Small intestine (tissue), 7 donors: Measurements from ENCODE around the gene ARHGEF19. TPM values are rescaled to one million over a fixed set of nuclear protein-coding genes. Genes with fewer than 3 reads are reported as not detected.
"Not testable (repeated sequence)": the region's sequence is repeated elsewhere in the genome, so short reads cannot be mapped to it uniquely, and the experiment has no call there.

Experiments used
- DNase-seq, 2 donors: peaks; one replicate each; pipeline versions ENCODE4 v3.0.0 to v3.0.0-alpha.2; 2013
- FAIRE-seq: peaks from 2 replicates; lab custom pipeline; 2012; peaks lifted over from hg19 to GRCh38; lab: Jason Lieb, UNC
- H3K27ac ChIP-seq, 3 donors: one replicate each; pipeline ENCODE4 v1.5.1; 2013; ENCODE audit warnings: low read length in 2 of 3, mild to moderate bottlenecking in 2 of 3, control low read depth in 1 of 3, inconsistent platforms in 1 of 3, low read depth in 1 of 3, moderate library complexity in 1 of 3
- H3K27me3 ChIP-seq, 3 donors: one replicate each; pipeline ENCODE4 v1.6.1; 2013; ENCODE audit warnings: low read length in 3 of 3, inconsistent platforms in 1 of 3; ENCODE audit not compliant: control insufficient read depth in 3 of 3, insufficient read depth in 3 of 3
- H3K36me3 ChIP-seq, 3 donors: one replicate each; pipeline ENCODE4 v1.6.1; 2013; ENCODE audit warnings: low read length in 3 of 3, inconsistent platforms in 1 of 3, low read depth in 1 of 3, mild to moderate bottlenecking in 1 of 3, moderate library complexity in 1 of 3; ENCODE audit not compliant: control insufficient read depth in 3 of 3, insufficient read depth in 2 of 3
- H3K4me1 ChIP-seq, 3 donors: one replicate each; pipeline ENCODE4 v1.6.1; 2013; ENCODE audit warnings: low read length in 2 of 3, inconsistent platforms in 1 of 3, low read depth in 1 of 3, mild to moderate bottlenecking in 1 of 3, moderate library complexity in 1 of 3; ENCODE audit not compliant: control insufficient read depth in 3 of 3, insufficient read depth in 2 of 3
- H3K4me3 ChIP-seq, 3 donors: one replicate each; pipeline ENCODE4 v1.5.1; 2013; ENCODE audit warnings: low read length in 3 of 3, control low read depth in 1 of 3, inconsistent platforms in 1 of 3, low read depth in 1 of 3, mild to moderate bottlenecking in 1 of 3, moderate library complexity in 1 of 3
- H3K9me3 ChIP-seq, 2 donors: one replicate each; pipeline ENCODE4 v1.6.1; 2013; ENCODE audit warnings: low read depth in 1 of 2, low read length in 1 of 2; ENCODE audit not compliant: control insufficient read depth in 2 of 2, insufficient read depth in 1 of 2
- WGBS, 3 donors: extraction: QIAGEN DNeasy Blood & Tissue Kit; methylation state at CpG; one replicate each; pipeline ENCODE4 v1.1.7; 2013; 5-methylcytosine and 5-hydroxymethylcytosine counted together
- polyA plus RNA-seq, 4 donors: library from polyadenylated mRNA; stranded (reverse) in 3 of 4; unstranded in 1 of 4; fragments of 200-250 nt in 3 of 4; fragments of 120-200 nt in 1 of 4; gene quantifications; one replicate each; pipeline versions ENCODE4 v1.2.1 to v1.2.3, GENCODE V29; 2013
- donor health status: healthy with polysubstance abuse.
- donor health status: control.
- donor health status: control.
- donor health status: Bipolar disorder and iron deficiency.
- donor health status: healthy.

Gene ARHGEF19
- polyA plus RNA-seq, 4 donors = 2.2 to 14.0 (median 7.5) TPM

DNA sequence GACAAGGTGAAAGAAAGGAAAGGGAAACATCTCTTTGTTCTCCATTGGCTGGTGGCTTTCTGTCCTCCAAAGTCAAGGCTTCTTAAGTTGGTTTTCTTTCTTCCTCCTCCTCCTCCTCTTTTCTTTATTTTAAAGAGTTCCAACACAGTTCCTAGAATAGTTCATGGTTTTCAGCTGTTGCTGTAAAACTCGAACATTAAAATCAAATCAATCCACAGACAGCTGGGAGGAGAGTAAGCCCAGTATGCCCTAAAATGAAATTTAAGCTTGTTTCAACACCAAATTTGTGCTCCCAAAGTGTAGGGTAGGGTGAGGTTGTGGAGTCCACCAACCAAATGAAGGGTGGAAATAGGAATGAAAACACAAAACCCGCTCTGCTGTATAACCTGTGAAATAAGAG, 35.0 kb upstream of the ARHGEF19 start:
- FAIRE-seq = no peak
- 84 to 88% (median 87%) methylated on average over 2 of the region's 2 CpGs for WGBS, 3 donors
- no peak for DNase-seq
- Histone ChIP-seq H3K36me3 (peaks cover 7 to 37% (median 12%) of the 10 kb centered on the region in 3 donors), H3K9me3 (no peaks in the 10 kb centered on the region), H3K27ac (no peak overlapping the region), H3K4me1 (peaks cover 0 to 19% (median 6%) of the 10 kb centered on the region in 3 donors), H3K27me3 (no peaks in the 10 kb centered on the region), H3K4me3 (no peak overlapping the region)

DNA sequence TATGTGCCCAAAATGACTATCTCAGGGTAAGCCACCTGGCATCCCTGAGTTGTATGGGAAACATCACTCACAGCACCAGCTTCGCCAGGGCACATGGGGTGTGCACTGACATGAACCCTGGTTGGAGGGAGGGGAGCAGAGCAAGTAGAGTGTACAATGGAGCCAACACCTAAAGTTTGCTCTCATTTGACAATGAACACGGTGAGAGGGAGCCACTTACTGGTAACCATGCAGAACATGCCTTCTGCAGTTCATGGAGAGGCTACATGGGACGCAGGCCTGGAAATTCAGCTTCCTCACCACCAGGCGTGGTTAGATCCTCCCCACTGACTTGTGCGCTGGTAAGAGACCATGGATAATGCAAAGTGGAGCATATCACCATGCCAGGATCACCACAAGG, 34.5 kb upstream of the ARHGEF19 start:
- no peak overlapping the region for H3K27ac ChIP-seq
- H3K9me3 ChIP-seq = no peaks in the 10 kb centered on the region
- no peak for DNase-seq
- H3K4me3 ChIP-seq = no peak overlapping the region
- H3K27me3 ChIP-seq = no peaks in the 10 kb centered on the region
- H3K4me1 ChIP-seq = peaks cover 0 to 19% (median 6%) of the 10 kb centered on the region in 3 donors
- 88 to 90% (median 89%) methylated on average over 5 of the region's 5 CpGs for WGBS, 3 donors
- FAIRE-seq = no peak
- H3K36me3 ChIP-seq = peaks cover 4 to 35% (median 12%) of the 10 kb centered on the region in 3 donors

DNA sequence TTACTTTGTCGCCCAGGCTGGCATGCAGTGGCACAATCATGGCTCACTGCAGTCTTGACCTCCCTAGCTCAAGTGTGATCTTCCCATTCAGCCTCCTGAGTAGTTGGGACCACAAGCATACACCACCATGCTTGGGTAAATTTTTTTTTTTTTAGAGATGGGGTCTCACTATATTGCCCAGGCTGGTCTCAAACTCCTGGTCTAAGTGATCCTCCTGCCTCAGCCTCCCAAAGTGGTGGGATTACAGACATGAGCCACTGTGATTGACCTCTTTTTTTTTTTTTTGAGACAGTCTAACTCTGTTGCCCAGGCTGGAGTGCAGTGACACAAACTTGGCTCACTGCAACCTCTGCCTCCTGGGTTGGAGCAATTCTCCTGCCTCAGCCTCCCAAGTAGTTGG, 33.8 kb upstream of the ARHGEF19 start:
- not testable (repeated sequence) for H3K27me3 ChIP-seq, DNase-seq, H3K4me3 ChIP-seq, H3K27ac ChIP-seq, FAIRE-seq, H3K9me3 ChIP-seq
- peaks cover 2 to 30% (median 10%) of the 10 kb centered on the region in 3 donors for H3K36me3 ChIP-seq
- WGBS, 3 donors = 97 to 100% (median 100%) methylated on average over 1 of the region's 1 CpG
- H3K4me1 ChIP-seq = peaks cover 0 to 17% (median 6%) of the 10 kb centered on the region in 3 donors

DNA sequence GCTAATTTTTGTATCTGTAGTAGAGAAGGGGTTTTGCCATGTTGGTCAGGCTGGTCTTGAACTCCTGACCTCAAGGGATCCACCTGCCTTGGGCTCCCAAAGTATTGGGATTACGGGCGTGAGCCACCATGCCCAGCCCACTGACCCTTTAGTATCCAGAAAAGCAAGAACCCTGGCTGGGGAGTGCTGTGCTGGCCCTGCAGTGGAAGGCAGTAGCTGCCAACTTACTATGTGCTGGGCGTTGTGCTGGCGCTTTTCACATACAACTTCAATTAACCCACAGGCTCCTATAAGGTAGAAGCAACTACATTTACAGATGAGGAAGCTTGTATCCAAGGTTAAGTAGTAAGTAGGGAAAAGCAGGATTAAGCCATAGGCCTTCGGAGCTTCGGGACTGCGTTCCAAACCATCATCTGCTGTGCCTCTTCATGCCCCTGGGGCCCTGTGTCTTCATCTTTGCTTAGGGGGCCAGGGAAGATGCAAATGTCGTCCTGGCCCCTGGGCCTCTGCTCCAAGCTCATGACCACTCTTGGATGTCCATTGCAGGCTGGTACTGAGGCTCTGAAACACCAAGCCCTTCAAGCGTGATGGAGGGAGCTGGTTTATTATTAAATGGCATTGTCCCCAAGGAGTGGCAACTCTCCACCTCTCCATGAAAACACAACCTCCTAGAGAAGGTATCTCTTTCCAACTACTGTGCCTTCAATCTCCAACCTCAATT, 33.2 kb upstream of the ARHGEF19 start:
- 91 to 95% (median 91%) methylated on average over 9 of the region's 9 CpGs for WGBS, 3 donors
- DNase-seq = no peak
- H3K4me1 ChIP-seq = peaks cover 0 to 15% (median 6%) of the 10 kb centered on the region in 3 donors
- no peaks in the 10 kb centered on the region for H3K27me3 ChIP-seq
- H3K27ac ChIP-seq = no peak overlapping the region
- no peak overlapping the region for H3K4me3 ChIP-seq
- FAIRE-seq = no peak
- peaks cover 0 to 24% (median 5%) of the 10 kb centered on the region in 3 donors for H3K36me3 ChIP-seq
- no peaks in the 10 kb centered on the region for H3K9me3 ChIP-seq

DNA sequence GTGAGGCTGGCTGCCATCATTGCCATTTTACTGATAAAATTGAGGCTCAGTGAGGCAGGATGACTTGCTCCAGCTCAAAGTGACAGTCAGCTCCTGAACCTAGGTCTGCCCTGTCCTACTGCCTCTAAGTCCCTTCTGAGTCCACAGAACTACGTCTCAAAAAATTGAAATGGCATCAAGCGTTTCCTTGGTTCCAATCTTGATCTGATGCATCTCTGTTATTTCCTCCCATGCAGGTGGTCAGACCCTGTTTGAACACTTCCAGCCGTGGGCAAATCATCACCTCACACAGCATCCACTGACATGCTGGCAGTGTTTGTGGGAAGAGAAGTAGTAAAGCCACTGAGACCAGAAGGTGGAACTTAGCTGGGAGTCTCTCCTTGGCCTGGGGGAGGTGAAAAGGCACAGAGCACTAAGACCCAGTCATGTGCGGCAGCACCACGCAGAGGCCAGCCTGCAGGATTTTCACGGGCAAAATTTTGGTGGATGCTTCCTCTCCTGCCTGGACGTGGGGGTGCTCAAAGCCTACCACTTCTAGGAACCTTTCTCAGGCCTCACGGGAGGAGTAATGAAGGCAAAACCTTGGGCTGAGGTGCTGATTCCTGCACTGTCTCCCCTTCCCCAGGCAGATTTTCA, 32.3 kb upstream of the ARHGEF19 start:
- 80 to 87% (median 85%) methylated on average over 8 of the region's 8 CpGs for WGBS, 3 donors
- Histone ChIP-seq H3K9me3 (no peaks in the 10 kb centered on the region), H3K4me3 (no peak overlapping the region), H3K27ac (no peak overlapping the region), H3K4me1 (peaks cover 0 to 15% (median 6%) of the 10 kb centered on the region in 3 donors), H3K36me3 (peaks cover 0 to 23% (median 5%) of the 10 kb centered on the region in 3 donors), H3K27me3 (no peaks in the 10 kb centered on the region)
- FAIRE-seq (no peak), DNase-seq (no peak)

DNA sequence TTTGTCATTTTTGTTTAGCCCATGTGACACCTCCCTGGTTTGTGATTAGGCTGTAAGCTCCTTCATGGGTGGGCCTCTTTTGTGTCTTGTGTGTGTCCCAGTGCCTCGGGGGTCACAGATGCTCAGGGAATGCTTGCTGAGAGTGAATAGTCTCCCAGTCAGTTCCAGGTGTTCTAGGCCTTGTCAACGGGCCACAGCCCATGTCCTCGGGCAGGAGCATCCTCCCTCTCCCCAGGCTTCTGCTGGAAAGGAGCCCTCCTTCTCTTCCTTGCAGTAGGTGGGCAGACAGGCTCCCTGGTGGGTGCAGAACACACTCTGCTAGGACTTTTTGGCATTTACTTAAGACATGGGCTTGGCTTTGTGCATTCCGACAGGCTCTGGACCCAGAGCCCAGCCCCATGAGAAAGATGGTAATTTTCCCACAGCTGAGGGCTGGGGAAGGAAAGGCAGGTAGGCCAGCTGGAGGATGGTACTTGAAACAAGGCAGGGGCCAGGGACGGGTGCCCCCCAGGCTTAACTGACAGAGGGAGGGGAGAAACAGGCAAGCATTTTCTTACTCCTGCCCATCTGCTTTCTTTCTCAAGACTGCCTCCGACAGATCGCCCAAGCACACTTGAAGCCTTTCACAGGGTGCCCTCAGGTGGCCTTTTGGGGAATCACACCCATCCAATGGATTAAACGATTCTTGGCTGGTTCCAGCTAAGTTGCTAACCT, 31.6 kb upstream of the ARHGEF19 start:
- DNase-seq (peak; percentile 84 to 85), FAIRE-seq (no peak)
- H3K27ac ChIP-seq = no peak overlapping the region
- peaks cover 0 to 10% (median 3%) of the 10 kb centered on the region in 3 donors for H3K4me1 ChIP-seq
- H3K9me3 ChIP-seq = no peaks in the 10 kb centered on the region
- H3K36me3 ChIP-seq = peaks cover 0 to 23% (median 5%) of the 10 kb centered on the region in 3 donors
- H3K4me3 ChIP-seq = no peak overlapping the region
- no peaks in the 10 kb centered on the region for H3K27me3 ChIP-seq
- WGBS, 3 donors = 26 to 30% (median 29%) methylated on average over 8 of the region's 8 CpGs

DNA sequence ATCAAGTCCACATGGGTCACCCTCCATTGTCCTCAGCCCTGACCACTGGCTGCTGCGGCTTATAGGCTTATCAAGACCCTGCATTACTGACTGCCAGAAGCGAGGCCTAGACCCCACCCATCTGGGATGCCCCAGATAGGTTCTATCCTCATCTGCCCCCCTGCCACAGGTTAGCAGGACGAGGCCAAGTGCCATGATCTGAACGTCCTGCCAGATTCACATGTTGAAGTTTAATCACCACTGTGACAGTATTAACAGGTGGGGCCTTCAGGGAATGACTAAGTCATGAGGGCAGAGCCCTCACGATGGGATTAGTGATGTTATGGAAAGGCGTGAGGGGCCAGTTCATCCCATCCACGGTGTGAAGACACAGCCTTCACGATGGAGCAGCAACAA, 30.8 kb upstream of the ARHGEF19 start:
- DNase-seq (no peak), FAIRE-seq (no peak)
- H3K27me3 ChIP-seq = no peaks in the 10 kb centered on the region
- H3K9me3 ChIP-seq = no peaks in the 10 kb centered on the region
- WGBS, 3 donors = 59 to 73% (median 66%) methylated on average over 8 of the region's 8 CpGs
- peaks cover 0 to 4% (median 0%) of the 10 kb centered on the region in 3 donors for H3K4me1 ChIP-seq
- H3K36me3 ChIP-seq = peaks cover 0 to 23% (median 5%) of the 10 kb centered on the region in 3 donors
- H3K4me3 ChIP-seq = no peak overlapping the region
- no peak overlapping the region for H3K27ac ChIP-seq

DNA sequence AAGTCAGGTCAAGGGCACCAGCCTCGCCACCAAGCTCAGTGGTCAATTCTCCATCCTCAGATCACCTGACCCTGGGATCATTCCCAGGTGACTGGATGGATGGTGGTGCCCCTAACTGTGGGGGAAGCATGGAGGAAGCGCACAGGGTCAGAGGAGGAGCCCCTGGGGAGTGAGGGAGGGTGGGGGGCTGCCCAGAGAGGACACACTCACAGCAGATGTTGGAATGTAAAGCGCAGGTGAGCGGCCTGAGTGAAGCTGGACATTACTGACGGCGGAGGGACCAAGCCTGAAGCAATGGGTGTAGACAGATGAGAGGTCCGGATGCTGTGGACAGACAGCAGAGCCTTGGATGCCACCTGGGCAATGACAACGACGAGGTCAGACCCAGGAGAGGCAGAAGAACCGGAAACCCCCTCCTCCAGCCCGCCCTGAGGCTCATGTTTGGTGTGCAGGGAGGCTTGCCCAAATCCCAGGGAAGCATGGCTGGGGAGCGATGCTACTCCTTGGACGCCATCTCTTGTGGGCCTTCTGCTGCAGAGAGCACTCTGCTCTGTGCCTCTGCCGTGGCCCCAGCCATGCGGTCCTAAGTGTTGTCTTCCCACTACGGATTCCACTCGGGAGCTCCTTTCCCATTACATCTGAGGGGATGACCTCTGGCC, 30.2 kb upstream of the ARHGEF19 start:
- peaks cover 0 to 6% (median 0%) of the 10 kb centered on the region in 3 donors for H3K4me1 ChIP-seq
- peaks cover 0 to 21% (median 5%) of the 10 kb centered on the region in 3 donors for H3K36me3 ChIP-seq
- no peak overlapping the region for H3K4me3 ChIP-seq
- FAIRE-seq (no peak), DNase-seq (no peak)
- WGBS, 3 donors = 80 to 88% (median 81%) methylated on average over 17 of the region's 17 CpGs
- H3K27ac ChIP-seq = no peak overlapping the region
- H3K9me3 ChIP-seq = no peaks in the 10 kb centered on the region
- H3K27me3 ChIP-seq = no peaks in the 10 kb centered on the region
